ENCODE results near the gene PPP6R3.
"Not testable (repeated sequence)": the region's sequence is repeated elsewhere in the genome, so short reads cannot be mapped to it uniquely, and the experiment has no call there.

PPP6R3 gene

GRCh38 chr11:68436162-68436888 is 24.2 kb upstream of the PPP6R3 start:
- no peak for DNase-seq (ENCODE audit: low spot score)

GRCh38 chr11:68436985-68437926 is 23.3 kb upstream of the PPP6R3 start:
- no peak for DNase-seq (ENCODE audit: low spot score)

- DNase-seq (ENCODE audit: low spot score), result no peak
Measured at GRCh38 chr11:68437927-68438657, 22.5 kb upstream of the PPP6R3 start.

GRCh38 chr11:68438658-68439259 is 21.8 kb upstream of the PPP6R3 start:
- no peak for DNase-seq (ENCODE audit: low spot score)

GRCh38 chr11:68439355-68440065 is 21.0 kb upstream of the PPP6R3 start:
- DNase-seq (ENCODE audit: low spot score), result no peak

GRCh38 chr11:68440224-68440623 is 20.3 kb upstream of the PPP6R3 start:
- no peak for DNase-seq (ENCODE audit: low spot score)

- no peak for DNase-seq (ENCODE audit: low spot score)
Measured at GRCh38 chr11:68441466-68442230, 18.9 kb upstream of the PPP6R3 start.

- no peak for DNase-seq (ENCODE audit: low spot score)
Measured at GRCh38 chr11:68442433-68442832, 18.1 kb upstream of the PPP6R3 start.

- no peak for DNase-seq (ENCODE audit: low spot score)
Measured at GRCh38 chr11:68444566-68444965, 16.0 kb upstream of the PPP6R3 start.

- DNase-seq (ENCODE audit: low spot score), result no peak
Measured at GRCh38 chr11:68445531-68446035, 15.0 kb upstream of the PPP6R3 start.

GRCh38 chr11:68446046-68446725 is 14.4 kb upstream of the PPP6R3 start:
- no peak for DNase-seq (ENCODE audit: low spot score)

- peak; percentile 82 for DNase-seq (ENCODE audit: low spot score)
Measured at GRCh38 chr11:68447015-68447801, 13.3 kb upstream of the PPP6R3 start.

- not testable (repeated sequence) for DNase-seq (ENCODE audit: low spot score)
Measured at GRCh38 chr11:68447914-68448313, 12.6 kb upstream of the PPP6R3 start.

- DNase-seq (ENCODE audit: low spot score), result no peak
Measured at GRCh38 chr11:68448604-68449011, 11.9 kb upstream of the PPP6R3 start.

GRCh38 chr11:68449951-68450350 is 10.6 kb upstream of the PPP6R3 start:
- no peak for DNase-seq (ENCODE audit: low spot score)

GRCh38 chr11:68450711-68451110 is 9.8 kb upstream of the PPP6R3 start:
- no peak for DNase-seq (ENCODE audit: low spot score)

- DNase-seq (ENCODE audit: low spot score), result no peak
Measured at GRCh38 chr11:68454767-68455166, 5.8 kb upstream of the PPP6R3 start.

- DNase-seq (ENCODE audit: low spot score), result no peak
Measured at GRCh38 chr11:68455485-68455884, 5.1 kb upstream of the PPP6R3 start.

Measured in Ammon's horn (tissue), 1 donor.